ENCODE measurements around the gene HS3ST5. TPM values are rescaled to one million over a fixed set of nuclear protein-coding genes. Genes with fewer than 3 reads are reported as not detected.
A peak's percentile ranks its signal among the peaks of the same experiment; 100 is the strongest.
"Not testable (repeated sequence)": the region's sequence is repeated elsewhere in the genome, so short reads cannot be mapped to it uniquely, and the experiment has no call there.

The HS3ST5 gene
- total RNA-seq, 1 donor from 2014 or later = 1.9 TPM

- intact Hi-C loops (cut with DNase I); ATAC-seq; DNase-seq (ENCODE audit: low spot score): not testable (repeated sequence)
Observed at GRCh38 chr6:114217996-114218395, 124.8 kb downstream of the HS3ST5 start.

- DNase-seq (ENCODE audit: low spot score) (no peak), ATAC-seq (no peak)
- intact Hi-C loops (cut with DNase I) = no loop called here
Observed at GRCh38 chr6:114216789-114217467, 125.9 kb downstream of the HS3ST5 start.

- intact Hi-C loops (cut with DNase I) = loop anchor here (5.0 kb wide), 1 partner anchor 1433 kb away; no protein-coding TSS in a partner anchor
- no peak for DNase-seq (ENCODE audit: low spot score)
- ATAC-seq = no peak
Observed at GRCh38 chr6:114210467-114210866, 132.4 kb downstream of the HS3ST5 start.

- DNase-seq (ENCODE audit: low spot score) (no peak), ATAC-seq (no peak)
Observed at GRCh38 chr6:114203460-114203859, 139.4 kb downstream of the HS3ST5 start.

GRCh38 chr6:114202389-114202788 is 140.4 kb downstream of the HS3ST5 start:
- intact Hi-C loops (cut with DNase I) = no loop called here
- no peak for ATAC-seq
- DNase-seq (ENCODE audit: low spot score) = no peak

More at GRCh38 chr6:114203460-114203859, 139.4 kb downstream of the HS3ST5 start:
- intact Hi-C loops (cut with DNase I) = no loop called here

- ATAC-seq = no peak
- no peak for DNase-seq (ENCODE audit: low spot score)
- intact Hi-C loops (cut with DNase I) = no loop called here
Observed at GRCh38 chr6:114200891-114201290, 141.9 kb downstream of the HS3ST5 start.

- DNase-seq (ENCODE audit: low spot score) (no peak), ATAC-seq (no peak)
- intact Hi-C loops (cut with DNase I) = no loop called here
Observed at GRCh38 chr6:114195631-114196403, 147.0 kb downstream of the HS3ST5 start.

- intact Hi-C loops (cut with DNase I) = no loop called here
- no peak for DNase-seq (ENCODE audit: low spot score)
- no peak for ATAC-seq
Observed at GRCh38 chr6:114195027-114195365, 147.8 kb downstream of the HS3ST5 start.

GRCh38 chr6:114194362-114195026 is 148.3 kb downstream of the HS3ST5 start:
- DNase-seq (ENCODE audit: low spot score) = no peak
- intact Hi-C loops (cut with DNase I) = no loop called here
- ATAC-seq = peak; percentile 65

GRCh38 chr6:114187563-114187962 is 155.3 kb downstream of the HS3ST5 start:
- no peak for DNase-seq (ENCODE audit: low spot score)
- ATAC-seq = no peak
- intact Hi-C loops (cut with DNase I) = no loop called here

GRCh38 chr6:114181664-114182063 is 161.2 kb downstream of the HS3ST5 start:
- no peak for DNase-seq (ENCODE audit: low spot score)
- intact Hi-C loops (cut with DNase I) = no loop called here
- no peak for ATAC-seq

- no peak for DNase-seq (ENCODE audit: low spot score)
- ATAC-seq = no peak
Observed at GRCh38 chr6:114179411-114179810, 163.4 kb downstream of the HS3ST5 start.

GRCh38 chr6:114176726-114177125 is 166.1 kb downstream of the HS3ST5 start:
- ATAC-seq (no peak), DNase-seq (ENCODE audit: low spot score) (no peak)
- intact Hi-C loops (cut with DNase I) = no loop called here

More at GRCh38 chr6:114179411-114179810, 163.4 kb downstream of the HS3ST5 start:
- intact Hi-C loops (cut with DNase I) = no loop called here

GRCh38 chr6:114172576-114173260 is 170.1 kb downstream of the HS3ST5 start:
- intact Hi-C loops (cut with DNase I) = no loop called here
- DNase-seq (ENCODE audit: low spot score) (no peak), ATAC-seq (no peak)

GRCh38 chr6:114171473-114171872 is 171.3 kb downstream of the HS3ST5 start:
- intact Hi-C loops (cut with DNase I) = no loop called here
- no peak for DNase-seq (ENCODE audit: low spot score)

GRCh38 chr6:114170958-114171387 is 171.8 kb downstream of the HS3ST5 start:
- intact Hi-C loops (cut with DNase I) = no loop called here
- DNase-seq (ENCODE audit: low spot score) = no peak

More at GRCh38 chr6:114171473-114171872, 171.3 kb downstream of the HS3ST5 start:
- ATAC-seq = no peak

GRCh38 chr6:114170372-114170771 is 172.5 kb downstream of the HS3ST5 start:
- intact Hi-C loops (cut with DNase I) = no loop called here
- ATAC-seq = no peak
- no peak for DNase-seq (ENCODE audit: low spot score)

More at GRCh38 chr6:114170958-114171387, 171.8 kb downstream of the HS3ST5 start:
- ATAC-seq = no peak

GRCh38 chr6:114169763-114170162 is 173.1 kb downstream of the HS3ST5 start:
- ATAC-seq = no peak
- intact Hi-C loops (cut with DNase I) = no loop called here
- no peak for DNase-seq (ENCODE audit: low spot score)

Measured in sciatic nerve (tissue), 2 donors.